Heart left ventricle (tissue), 16 donors: ENCODE measurements around the gene NECTIN2. TPM values are rescaled to one million over a fixed set of nuclear protein-coding genes. Genes with fewer than 3 reads are reported as not detected.

Source experiments
- ATAC-seq, 4 donors: fragments of 200-7000 bp; cut with Tn5 transposase; one replicate each; pipeline ENCODE4 v1.9.1; 2020 to 2022; ENCODE audit warnings: moderate library complexity in 4 of 4, mild to moderate bottlenecking in 3 of 4, moderate number of reproducible peaks in 1 of 4
- DNase-seq, 5 donors: peaks; one replicate each; pipeline ENCODE4 v3.0.0-alpha.2; 2020
- H3K27ac ChIP-seq, 12 donors: fragments of 200-600 bp; sonication (generic) in 4 of 12; one replicate each; pipeline versions ENCODE4 v1.5.0 to v1.8.0; 2016 to 2022; ENCODE audit warnings: mild to moderate bottlenecking in 2 of 12
- H3K27me3 ChIP-seq, 9 donors: fragments of 200-600 bp; sonication (generic) in 2 of 9; one replicate each; pipeline versions ENCODE4 v1.5.1 to v1.8.0; 2016 to 2022; ENCODE audit warnings: mild to moderate bottlenecking in 3 of 9
- H3K36me3 ChIP-seq, 9 donors: fragments of 200-600 bp; sonication (generic) in 2 of 9; one replicate each; pipeline versions ENCODE4 v1.5.0 to v1.8.0; 2018 to 2022; ENCODE audit warnings: mild to moderate bottlenecking in 2 of 9
- H3K4me1 ChIP-seq, 12 donors: fragments of 200-600 bp; sonication (generic) in 4 of 12; one replicate each; pipeline versions ENCODE4 v1.5.0 to v1.8.0; 2016 to 2022; ENCODE audit warnings: mild to moderate bottlenecking in 3 of 12
- H3K4me3 ChIP-seq, 12 donors: fragments of 200-600 bp; sonication (generic) in 4 of 12; one replicate each; pipeline versions ENCODE4 v1.5.0 to v1.8.0; 2017 to 2022; ENCODE audit warnings: mild to moderate bottlenecking in 9 of 12, moderate library complexity in 4 of 12
- H3K9me3 ChIP-seq, 12 donors: fragments of 200-600 bp; sonication (generic) in 4 of 12; one replicate each; pipeline versions ENCODE4 v1.5.0 to v1.8.0; 2016 to 2022; ENCODE audit warnings: mild to moderate bottlenecking in 1 of 12
- POLR2A ChIP-seq, 2 donors: fragments of 450-650 bp; IDR thresholded peaks; one replicate each; pipeline ENCODE4 v1.6.1; 2017; ENCODE audit warnings: antibody characterized with exemption in 2 of 2, mild to moderate bottlenecking in 2 of 2, moderate library complexity in 2 of 2
- WGBS, 4 donors: extraction: QIAGEN DNeasy Blood & Tissue Kit in 2 of 4; methylation state at CpG; one replicate each; pipeline versions ENCODE4 v1.1.5 to v1.1.7; 2013 to 2018; 5-methylcytosine and 5-hydroxymethylcytosine counted together
- intact Hi-C, 10 donors: fragments of 100-400 bp; cut with DNase I; formaldehyde crosslinking; loops; one replicate each; pipeline versions ENCODE4 v1.11.1 to v1.14.2; 2022
- polyA plus RNA-seq, 2 donors: library from polyadenylated mRNA; stranded (reverse); fragments of 200-250 nt; gene quantifications; one replicate each; pipeline ENCODE4 v1.2.3, GENCODE V29; 2013
- total RNA-seq, 9 donors: library from RNA; depleted of rRNA in 2 of 9; stranded (reverse); fragments of >200 nt in 2 of 9; fragmentation: NEBNext Ultra II Directional in 3 of 9; extraction: Animal tissue kit (Norgen Biotek cat#: 25700) in 3 of 9; gene quantifications; one replicate each; pipeline versions ENCODE4 v1.1.0 to v1.2.4, GENCODE V29; 2016 to 2023
- TF ChIP-seq, protein P1 (sequence below), 12 donors: fragments of 200-600 bp; sonication (generic) in 4 of 12; IDR thresholded peaks; one replicate each; pipeline versions ENCODE4 v1.5.0 to v1.8.0; 2018 to 2022; ENCODE audit warnings: antibody characterized with exemption in 12 of 12, mild to moderate bottlenecking in 5 of 12
- donor health status: ischemic (EF 13 %, LVEDD 7.1; RV severe dilation, severe dysfunction).
- donor health status: healthy with polysubstance abuse.
- donor health status: DM: no; HTN: yes; CAD: no.
- donor health status: DM: no; HTN: no; CAD: no.
- donor health status: ischemic (EF 25% LVEDD 6.9; RV normal size, moderate dysfunction).
- donor health status: ischemic (EF 25% LVEDD 5.7; RV mildly dilated, moderate dysfunction).
- donor health status: healthy.
- donor health status: DM: yes; HTN: yes; CAD: no.
- donor health status: ischemic (EF 35%, LVEDD 5.7; RV mildly dilated, moderate dysfunction).
- donor health status: nonischemic (EF 11% LVEDD 7.7; RV severe dilation, severe dysfunction).
- donor health status: DM: yes; HTN: yes; CAD: no.
- donor health status: PGD.
- donor health status: ischemic (EF 29% LVEDD 5.4; RV normal size, mild dysfunction).
- donor health status: nonischemic (EF 23%, LVEDD 6.1; RV moderate dilation, normal function).

Gene NECTIN2
- total and polyA plus RNA-seq, 11 donors: 37.0 to 99.6 (median 57.6) TPM

DNA sequence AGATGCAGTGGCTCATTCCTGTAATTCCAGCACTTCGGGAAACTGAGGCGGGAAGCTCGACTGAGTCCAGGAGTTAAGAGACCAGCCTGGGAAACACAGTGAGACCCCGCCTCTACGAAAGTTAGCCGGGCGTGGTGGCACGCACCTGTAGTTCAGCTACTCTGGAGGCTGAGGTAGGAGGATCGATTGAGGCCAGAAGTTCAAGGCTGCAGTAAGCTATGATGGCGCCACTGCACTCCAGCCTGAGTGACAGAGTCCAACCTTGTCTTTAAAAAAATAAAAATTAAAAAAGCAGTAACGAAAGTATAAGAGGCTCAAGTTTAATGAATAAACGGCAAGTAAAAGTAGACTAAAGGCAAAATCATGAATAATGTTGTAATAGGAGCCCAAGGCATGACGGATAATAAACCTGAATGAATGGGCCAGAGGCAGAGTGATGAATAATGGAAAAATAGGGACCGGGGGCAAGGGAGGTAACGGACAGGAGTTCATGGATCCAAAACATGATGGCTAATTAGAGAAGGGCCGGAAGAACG is 43.8 kb downstream of the NECTIN2 start:
- H3K9me3 ChIP-seq: no peaks in the 10 kb centered on the region
- TF ChIP-seq POLR2A (IDR thresholded peaks at IDR 0.05): no peak
- TF ChIP-seq, protein P1, sequence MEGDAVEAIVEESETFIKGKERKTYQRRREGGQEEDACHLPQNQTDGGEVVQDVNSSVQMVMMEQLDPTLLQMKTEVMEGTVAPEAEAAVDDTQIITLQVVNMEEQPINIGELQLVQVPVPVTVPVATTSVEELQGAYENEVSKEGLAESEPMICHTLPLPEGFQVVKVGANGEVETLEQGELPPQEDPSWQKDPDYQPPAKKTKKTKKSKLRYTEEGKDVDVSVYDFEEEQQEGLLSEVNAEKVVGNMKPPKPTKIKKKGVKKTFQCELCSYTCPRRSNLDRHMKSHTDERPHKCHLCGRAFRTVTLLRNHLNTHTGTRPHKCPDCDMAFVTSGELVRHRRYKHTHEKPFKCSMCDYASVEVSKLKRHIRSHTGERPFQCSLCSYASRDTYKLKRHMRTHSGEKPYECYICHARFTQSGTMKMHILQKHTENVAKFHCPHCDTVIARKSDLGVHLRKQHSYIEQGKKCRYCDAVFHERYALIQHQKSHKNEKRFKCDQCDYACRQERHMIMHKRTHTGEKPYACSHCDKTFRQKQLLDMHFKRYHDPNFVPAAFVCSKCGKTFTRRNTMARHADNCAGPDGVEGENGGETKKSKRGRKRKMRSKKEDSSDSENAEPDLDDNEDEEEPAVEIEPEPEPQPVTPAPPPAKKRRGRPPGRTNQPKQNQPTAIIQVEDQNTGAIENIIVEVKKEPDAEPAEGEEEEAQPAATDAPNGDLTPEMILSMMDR (IDR thresholded peaks at IDR 0.05): no peak
- peaks cover 0 to 59% (median 54%) of the 10 kb centered on the region in 9 donors for H3K36me3 ChIP-seq
- H3K4me1 ChIP-seq: peaks cover 0 to 31% (median 21%) of the 10 kb centered on the region in 12 donors
- 53 to 58% (median 56%) methylated on average over 17 of the region's 17 CpGs for WGBS, 4 donors
- peak overlapping the region; percentile 28 to 100 (median 73) for H3K4me3 ChIP-seq
- DNase-seq: no peak
- peak overlapping the region in 9 of 12 donors; percentile 6 to 96 (median 93) for H3K27ac ChIP-seq
- ATAC-seq: no peak
- intact Hi-C loops: loop anchor here in 7 of 10 donors (1.0 to 10.0 kb wide), 4 partner anchors 43 to 165 kb away; partner anchors contain the start of gene NECTIN2 (in 6 of the 7)
- no peaks in the 10 kb centered on the region for H3K27me3 ChIP-seq

DNA sequence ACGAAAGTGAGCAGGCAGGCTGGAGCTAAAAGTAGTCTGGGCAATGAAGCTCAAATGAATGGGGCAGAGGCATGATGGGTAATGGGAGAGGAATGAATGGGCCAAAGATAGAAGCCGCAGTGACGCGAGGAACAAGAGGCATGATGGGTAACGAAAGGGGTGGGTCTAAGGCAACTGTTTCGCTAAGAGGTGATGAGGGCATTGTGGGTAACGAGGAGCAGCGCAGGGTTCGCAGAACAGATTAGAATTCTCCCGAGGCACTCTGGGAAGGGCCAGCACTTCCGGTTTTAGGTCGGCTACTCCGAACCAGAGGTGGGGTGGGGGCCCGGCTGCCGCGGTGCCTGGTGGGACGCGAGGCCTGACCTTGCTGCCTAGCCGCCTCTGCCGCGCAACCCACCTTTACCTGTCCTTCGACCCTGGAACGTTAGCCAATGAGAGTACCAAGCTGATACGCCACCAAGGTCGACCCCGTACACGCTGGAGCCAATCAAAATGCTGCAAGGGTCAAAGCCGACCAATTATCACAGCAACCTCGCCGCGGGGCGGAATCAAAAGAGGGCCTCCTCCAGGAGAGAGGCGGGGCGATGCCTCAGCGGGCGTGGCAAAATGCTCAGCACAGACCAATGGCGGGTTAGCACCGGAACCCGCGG is 44.4 kb downstream of the NECTIN2 start:
- peaks cover 0 to 61% (median 60%) of the 10 kb centered on the region in 9 donors for H3K36me3 ChIP-seq
- DNase-seq (peak in 3 of 5 donors; percentile 100), ATAC-seq (peak; percentile 92 to 95 (median 94))
- peak overlapping the region; percentile 86 to 96 (median 94) for H3K27ac ChIP-seq
- intact Hi-C loops: loop anchor here in 7 of 10 donors (1.0 to 10.0 kb wide), 4 partner anchors 43 to 164 kb away; partner anchors contain the start of gene NECTIN2 (in 6 of the 7)
- peaks cover 0 to 31% (median 21%) of the 10 kb centered on the region in 12 donors for H3K4me1 ChIP-seq
- H3K27me3 ChIP-seq: no peaks in the 10 kb centered on the region
- H3K9me3 ChIP-seq: no peaks in the 10 kb centered on the region
- peak in 1 of 2 donors; percentile 69 for TF ChIP-seq POLR2A (IDR thresholded peaks at IDR 0.05)
- TF ChIP-seq, protein P1 (IDR thresholded peaks at IDR 0.05): no peak
- H3K4me3 ChIP-seq: peak overlapping the region; percentile 28 to 100 (median 73)
- WGBS, 4 donors: 0 to 1% (median 0%) methylated on average over 34 to 40 of the region's 40 CpGs

DNA sequence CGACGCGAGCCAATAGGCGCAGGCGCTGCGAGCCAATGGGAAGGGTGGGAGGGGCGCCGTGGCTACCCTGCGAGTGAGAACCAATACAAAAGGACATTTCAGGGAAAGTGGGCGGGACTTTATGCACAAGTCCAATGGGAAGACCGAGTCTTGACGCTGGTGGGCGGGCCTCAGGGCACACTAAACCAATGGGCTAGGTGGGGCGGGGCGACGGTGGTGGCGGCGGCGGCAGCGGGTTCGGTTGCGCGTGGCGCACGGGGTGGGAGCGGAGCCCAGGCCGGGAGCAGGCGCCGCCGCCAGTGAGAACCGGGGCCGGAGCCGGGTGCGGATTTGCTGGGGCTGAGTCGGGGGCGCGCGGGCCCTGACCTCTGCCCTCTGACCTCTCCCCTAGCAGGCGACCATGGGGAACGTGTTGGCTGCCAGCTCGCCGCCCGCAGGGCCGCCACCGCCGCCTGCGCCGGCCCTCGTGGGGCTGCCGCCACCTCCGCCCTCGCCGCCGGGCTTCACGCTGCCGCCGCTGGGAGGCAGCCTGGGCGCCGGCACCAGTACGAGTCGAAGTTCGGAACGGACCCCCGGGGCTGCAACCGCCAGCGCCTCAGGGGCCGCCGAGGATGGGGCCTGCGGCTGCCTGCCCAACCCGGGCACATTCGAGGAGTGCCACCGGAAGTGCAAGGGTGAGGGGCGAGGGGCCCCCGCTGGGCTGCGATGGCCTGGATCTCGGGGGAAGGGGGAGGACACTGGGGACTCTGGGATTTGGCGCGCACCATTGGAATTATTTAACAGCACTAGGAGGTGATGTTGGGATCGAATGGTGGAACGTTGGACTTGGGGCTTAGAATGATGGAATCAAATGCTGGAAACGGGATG is 45.2 kb downstream of the NECTIN2 start, which contains the start of gene TOMM40:
Gene TOMM40, plus strand, starts transcription at position 239 of the 867 bp plus-strand sequence. Its CDS starts 162 bp downstream, at position 401.
- Histone ChIP-seq H3K4me3 (peak within 1 kb of the TSS; percentile 70 to 100 (median 88)), H3K9me3 (no peaks in the 10 kb centered on the region), H3K4me1 (peaks cover 0 to 31% (median 21%) of the 10 kb centered on the region in 12 donors), H3K27ac (peak within 1 kb of the TSS; percentile 86 to 96 (median 94)), H3K36me3 (peaks cover 0 to 62% (median 60%) of the 10 kb centered on the region in 9 donors), H3K27me3 (no peaks in the 10 kb centered on the region)
- DNase-seq (peak in 2 of 5 donors; percentile 100), ATAC-seq (peak in 1 of 4 donors; percentile 87)
- TF ChIP-seq, protein P1 (IDR thresholded peaks at IDR 0.05): peak in 3 of 12 donors; percentile 8 to 36 (median 13)
- peak in 1 of 2 donors; percentile 60 for TF ChIP-seq POLR2A (IDR thresholded peaks at IDR 0.05)
- intact Hi-C loops: loop anchor here in 6 of 10 donors (2.0 to 10.0 kb wide), 3 partner anchors 44 to 164 kb away; partner anchors contain the start of gene NECTIN2 (in 5 of the 6)
- WGBS, 4 donors: 0 to 1% (median 0%) methylated on average over 24 to 81 of the region's 81 CpGs
